HL-60/S4 treated with retinoic acid at 250 ng/mL for 4 days and 3 days (cell line): ENCODE results near the gene PDLIM3.
"Not testable (repeated sequence)": the region's sequence is repeated elsewhere in the genome, so short reads cannot be mapped to it uniquely, and the experiment has no call there.

Experiments used
- in situ Hi-C: fragments of 300-500 bp; cut with MboI; formaldehyde crosslinking; loops from 2 replicates; pipeline ENCODE4 v1.7.0; 2022; ENCODE audit warnings: low sequenced_read_pairs

PDLIM3 gene, protein sequence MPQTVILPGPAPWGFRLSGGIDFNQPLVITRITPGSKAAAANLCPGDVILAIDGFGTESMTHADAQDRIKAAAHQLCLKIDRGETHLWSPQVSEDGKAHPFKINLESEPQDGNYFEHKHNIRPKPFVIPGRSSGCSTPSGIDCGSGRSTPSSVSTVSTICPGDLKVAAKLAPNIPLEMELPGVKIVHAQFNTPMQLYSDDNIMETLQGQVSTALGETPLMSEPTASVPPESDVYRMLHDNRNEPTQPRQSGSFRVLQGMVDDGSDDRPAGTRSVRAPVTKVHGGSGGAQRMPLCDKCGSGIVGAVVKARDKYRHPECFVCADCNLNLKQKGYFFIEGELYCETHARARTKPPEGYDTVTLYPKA

GRCh38 chr4:185534866-185535611 lies at the start of gene PDLIM3:
Gene PDLIM3, minus strand, starts transcription at chr4:185535507. Its CDS starts 73 bp downstream, at chr4:185535434.
- in situ Hi-C loops, result no loop called here

DNA sequence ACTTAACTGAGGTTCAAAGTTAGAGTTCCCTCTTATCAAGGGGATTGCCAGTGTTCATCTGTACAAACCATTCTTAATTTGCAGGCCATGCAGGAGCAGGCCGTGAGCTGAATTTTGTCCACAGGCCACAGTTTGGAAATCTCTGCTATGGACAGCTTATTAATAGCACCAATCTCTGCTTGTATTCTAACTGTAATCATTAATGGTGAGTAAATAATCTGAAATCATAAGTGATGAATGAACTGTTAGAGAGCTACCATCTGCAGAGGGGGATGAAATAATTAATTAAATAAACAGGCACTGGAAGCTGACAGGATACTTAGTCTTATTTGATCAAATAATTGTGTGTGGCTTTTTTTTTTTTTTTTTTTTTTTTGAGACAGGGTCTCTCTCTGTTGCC lies 48.5 kb upstream of the PDLIM3 start:
- in situ Hi-C loops, result no loop called here

DNA sequence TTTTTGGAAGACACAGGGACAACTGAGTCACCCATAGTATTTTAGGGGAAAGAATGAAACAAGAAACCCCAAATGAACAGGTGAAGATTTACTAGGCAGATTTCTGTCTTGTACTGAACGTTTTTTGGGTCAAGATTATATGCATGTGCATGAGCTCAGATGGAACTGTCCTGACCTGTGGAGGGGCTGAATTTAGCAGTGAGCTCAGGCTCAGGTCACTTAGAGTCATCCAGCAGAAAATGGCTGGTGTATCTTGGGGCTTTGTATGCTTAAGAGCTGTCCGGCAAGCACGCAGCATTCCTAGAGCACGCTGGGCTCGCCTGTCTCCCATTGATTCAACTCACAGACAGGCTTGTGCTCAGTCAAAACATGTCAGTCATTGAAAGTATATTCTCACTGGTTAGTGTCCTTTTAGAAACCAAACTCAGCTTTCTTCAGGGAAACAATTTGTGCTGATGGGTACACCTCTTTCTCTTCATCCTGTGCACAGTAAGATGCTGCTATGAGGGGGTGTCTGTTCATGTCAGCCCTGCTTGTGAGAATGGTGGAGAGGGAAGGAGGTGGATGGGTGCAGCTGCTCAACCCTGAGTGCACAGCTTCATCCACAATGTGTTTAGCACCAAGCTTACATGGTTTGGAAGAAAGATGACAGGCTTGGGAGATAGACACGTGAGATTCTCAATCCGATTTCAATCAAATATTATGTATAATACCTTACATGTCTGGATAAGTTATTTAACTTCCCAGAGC lies 47.5 kb upstream of the PDLIM3 start:
- in situ Hi-C loops, result no loop called here

GRCh38 chr4:185580699-185581098 lies 45.4 kb upstream of the PDLIM3 start:
- in situ Hi-C loops, result no loop called here

DNA sequence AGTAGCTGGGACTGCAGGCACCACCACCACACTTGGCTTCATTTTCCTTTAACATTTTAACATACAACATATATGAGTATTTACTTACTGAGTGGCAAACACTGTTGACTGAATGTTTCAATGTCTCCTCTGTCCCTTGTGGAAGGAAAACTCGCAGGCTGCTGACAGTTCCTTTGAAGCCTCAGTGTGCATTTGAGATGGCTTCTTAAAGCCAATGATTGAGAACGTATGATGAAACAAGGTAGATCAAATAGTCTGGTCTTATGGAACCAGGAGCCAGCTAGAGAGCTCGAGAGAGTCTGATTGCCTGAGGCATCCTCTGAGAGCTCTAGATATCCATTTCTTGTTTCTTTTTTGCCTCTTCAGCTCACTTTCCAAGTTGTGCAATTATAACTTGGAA lies 43.0 kb upstream of the PDLIM3 start:
- in situ Hi-C loops, result no loop called here

- in situ Hi-C loops, result no loop called here
Measured at GRCh38 chr4:185576962-185577950, 41.9 kb upstream of the PDLIM3 start.

GRCh38 chr4:185576314-185576961 lies 41.1 kb upstream of the PDLIM3 start:
- in situ Hi-C loops, result no loop called here

GRCh38 chr4:185573651-185574199 lies 38.4 kb upstream of the PDLIM3 start:
- in situ Hi-C loops, result no loop called here

DNA sequence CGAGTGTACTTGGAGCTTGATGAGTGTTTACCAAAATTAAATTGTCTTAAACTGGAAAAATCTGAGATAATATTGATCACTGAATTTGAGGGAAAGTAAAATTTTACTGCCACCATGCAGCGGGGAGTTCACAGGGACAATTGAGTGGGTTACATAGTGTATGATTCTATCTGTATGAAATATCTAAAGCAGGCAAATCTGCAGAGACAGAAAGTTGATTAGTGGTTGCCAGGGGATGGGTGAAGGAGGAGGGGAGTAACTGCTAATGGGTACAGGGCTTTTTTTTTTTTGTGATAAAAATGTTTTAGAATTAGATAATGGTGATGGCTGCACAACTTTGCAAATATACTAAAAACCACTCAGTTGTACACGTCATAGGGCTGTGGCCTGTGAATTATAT lies 35.4 kb upstream of the PDLIM3 start:
- in situ Hi-C loops, result no loop called here

- in situ Hi-C loops, result no loop called here
Measured at GRCh38 chr4:185567381-185568376, 32.4 kb upstream of the PDLIM3 start.

DNA sequence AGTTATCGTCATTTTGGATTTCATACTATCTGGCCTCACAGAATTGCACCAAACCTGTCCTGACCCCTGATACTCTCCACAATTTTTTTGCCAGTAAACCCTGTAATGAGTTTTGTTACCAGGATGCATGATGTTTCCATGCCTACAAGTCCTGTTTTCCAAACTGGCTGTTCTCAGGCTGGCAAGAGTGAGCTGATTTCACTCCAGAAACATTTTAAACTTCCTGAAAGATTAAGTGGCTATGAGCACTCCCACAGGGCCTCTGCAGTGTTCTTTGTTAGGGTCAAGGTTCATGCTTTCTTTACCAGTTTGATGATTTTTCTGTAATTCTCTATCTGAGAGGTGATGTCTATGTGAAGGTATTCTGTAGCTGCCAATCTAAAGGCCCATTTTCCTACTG lies 31.7 kb upstream of the PDLIM3 start:
- in situ Hi-C loops, result no loop called here

DNA sequence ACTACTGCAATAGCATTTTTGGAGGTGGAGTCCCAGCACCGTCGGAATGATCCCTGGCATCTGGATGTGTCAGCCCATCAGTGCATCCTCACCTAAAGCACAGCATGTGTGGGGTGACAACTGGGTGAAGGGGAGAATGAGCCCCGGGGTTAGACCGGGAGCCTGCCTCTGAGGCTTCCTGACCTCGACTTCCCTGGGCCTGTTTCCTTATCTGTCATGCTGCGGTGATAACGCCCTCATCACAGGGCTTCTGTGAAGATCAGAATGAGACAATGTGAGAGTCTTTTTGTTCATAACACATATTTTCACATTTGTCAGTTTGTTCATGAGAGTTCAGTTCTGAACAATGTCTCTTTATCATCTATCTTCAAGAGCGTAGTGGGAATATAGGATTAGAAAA lies 31.1 kb upstream of the PDLIM3 start:
- in situ Hi-C loops, result no loop called here

DNA sequence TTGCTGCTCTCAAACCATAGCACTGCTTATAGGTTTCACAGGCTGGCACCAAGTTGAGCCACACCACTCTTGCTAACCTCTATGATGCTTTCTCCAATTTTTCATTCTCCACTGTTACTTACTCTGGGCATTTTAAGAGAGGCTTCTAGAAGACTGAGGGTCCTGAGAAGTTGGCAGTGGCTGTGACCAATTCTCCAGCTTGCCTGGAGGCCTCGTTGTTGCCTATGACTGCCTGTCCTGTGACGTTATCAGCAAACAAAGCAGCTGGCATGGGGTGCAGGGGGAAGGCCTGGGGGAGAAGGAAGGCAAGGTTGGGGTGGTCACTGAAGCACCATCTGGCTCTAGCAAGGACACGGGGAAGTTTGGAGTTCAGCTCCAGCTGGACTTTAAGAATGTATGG lies 30.4 kb upstream of the PDLIM3 start:
- in situ Hi-C loops, result no loop called here

DNA sequence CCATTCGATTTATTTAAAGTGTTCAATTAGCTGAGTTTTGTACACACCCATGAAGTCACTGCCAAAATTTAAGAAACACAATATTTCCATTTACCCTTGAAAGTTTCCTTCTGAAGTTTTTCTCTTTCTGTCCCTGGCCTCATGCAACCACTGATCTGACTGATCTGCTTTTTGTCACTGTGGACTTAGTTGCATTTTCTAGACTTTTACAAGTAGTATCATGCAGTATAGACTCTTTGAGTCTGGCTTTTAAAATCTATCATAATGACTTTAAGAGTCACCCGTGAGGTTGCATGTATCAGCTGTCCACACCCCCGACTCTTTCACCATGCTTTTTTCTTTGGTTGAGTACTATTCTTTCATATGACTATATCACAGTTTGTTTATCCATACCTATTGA lies 29.0 kb upstream of the PDLIM3 start:
- in situ Hi-C loops, result no loop called here

DNA sequence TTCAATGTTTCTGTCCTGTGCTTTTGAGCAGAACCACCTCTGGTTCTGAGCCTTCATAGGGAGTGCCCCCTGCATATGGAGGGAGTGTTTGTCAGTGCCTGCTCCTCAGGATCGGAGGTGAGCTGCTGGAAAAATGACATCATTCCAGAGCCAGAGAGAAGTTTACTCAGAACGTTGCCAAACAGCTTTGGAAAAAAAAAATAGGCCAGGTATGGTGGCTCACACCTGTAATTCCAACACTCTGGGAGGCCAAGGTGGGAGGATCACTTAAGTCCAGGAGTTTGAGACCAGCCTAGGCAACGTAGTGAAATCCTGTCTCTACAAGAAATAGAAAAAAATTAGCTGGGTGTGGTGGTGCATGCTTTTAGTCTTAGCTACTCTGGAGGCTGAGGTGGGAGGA lies 27.2 kb upstream of the PDLIM3 start:
- in situ Hi-C loops, result no loop called here

DNA sequence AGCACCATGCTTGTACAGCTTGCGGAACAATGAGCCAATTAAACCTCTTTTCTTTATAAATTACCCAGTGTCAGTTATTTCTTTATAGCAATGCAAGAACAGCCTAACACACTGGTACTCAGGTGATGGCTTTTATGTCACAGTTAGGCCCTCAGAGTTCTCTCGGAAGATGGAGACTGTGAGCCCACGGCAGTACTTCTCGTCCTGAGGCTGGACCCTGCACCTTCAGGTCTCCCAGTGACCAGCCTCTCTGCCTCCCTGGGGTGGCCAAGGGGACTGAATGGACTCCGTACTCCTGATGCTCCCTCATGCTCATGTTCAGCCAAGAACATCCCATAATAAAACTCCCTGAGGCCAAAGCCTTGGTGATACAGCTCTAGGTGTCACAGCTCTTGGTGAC lies 25.0 kb upstream of the PDLIM3 start:
- in situ Hi-C loops, result no loop called here

- in situ Hi-C loops, result no loop called here
Measured at GRCh38 chr4:185559915-185560281, 24.6 kb upstream of the PDLIM3 start.

- in situ Hi-C loops, result not testable (repeated sequence)
Measured at GRCh38 chr4:185559251-185559914, 24.1 kb upstream of the PDLIM3 start.
